H9 (cell line): ENCODE measurements around the gene TTC7B. TPM values are rescaled to one million over a fixed set of nuclear protein-coding genes. Genes with fewer than 3 reads are reported as not detected.

Source experiments
- DNase-seq: peaks from one replicate; pipeline ENCODE4 v3.0.0-alpha.2; 2017
- H2AFZ ChIP-seq: one replicate; pipeline ENCODE4 v1.6.1; 2013; ENCODE audit warnings: mild to moderate bottlenecking, low read length, control low read depth, moderate library complexity
- H2AK5ac ChIP-seq: 2 replicates; pipeline ENCODE4 v1.6.1; 2013; ENCODE audit warnings: low read length, control low read depth, mixed read lengths; ENCODE audit not compliant: insufficient read length
- H2BK120ac ChIP-seq: one replicate; pipeline ENCODE4 v1.6.1; 2013; ENCODE audit warnings: low read depth, mild to moderate bottlenecking, low read length, control low read depth, inconsistent platforms; ENCODE audit not compliant: poor library complexity, severe bottlenecking
- H2BK12ac ChIP-seq: 2 replicates; pipeline ENCODE4 v1.6.1; 2013; ENCODE audit warnings: low read length, control low read depth, mixed read lengths, low read depth; ENCODE audit not compliant: insufficient read length
- H2BK15ac ChIP-seq: 2 replicates; pipeline ENCODE4 v1.6.1; 2013; ENCODE audit warnings: low read depth, low read length, control low read depth
- H2BK20ac ChIP-seq: one replicate; pipeline ENCODE4 v1.6.1; 2013; ENCODE audit warnings: low read depth, mild to moderate bottlenecking, low read length, control low read depth, inconsistent platforms; ENCODE audit not compliant: poor library complexity, severe bottlenecking
- H2BK5ac ChIP-seq: 2 replicates; pipeline ENCODE4 v1.6.1; 2013; ENCODE audit warnings: low read length, control low read depth, mixed read lengths; ENCODE audit not compliant: insufficient read length
- H3K14ac ChIP-seq: 2 replicates; pipeline ENCODE4 v1.6.1; 2013; ENCODE audit warnings: low read length, control low read depth; ENCODE audit not compliant: insufficient read depth
- H3K18ac ChIP-seq: 2 replicates; pipeline ENCODE4 v1.6.1; 2013; ENCODE audit warnings: low read depth, mild to moderate bottlenecking, mixed read lengths, low read length, control low read depth; ENCODE audit not compliant: insufficient read length
- H3K23ac ChIP-seq: 2 replicates; pipeline ENCODE4 v1.6.1; 2013; ENCODE audit warnings: low read length, control low read depth, mixed read lengths, low read depth; ENCODE audit not compliant: insufficient read length
- H3K23me2 ChIP-seq: 2 replicates; pipeline ENCODE4 v1.6.1; 2013; ENCODE audit warnings: low read depth, mild to moderate bottlenecking, mixed read lengths, low read length, control low read depth; ENCODE audit not compliant: insufficient read length, poor library complexity, severe bottlenecking
- H3K27ac ChIP-seq: 2 replicates; pipeline ENCODE4 v1.5.1; 2013; ENCODE audit warnings: low read length, control low read depth, mixed read lengths, low read depth; ENCODE audit not compliant: insufficient read length
- H3K27me3 ChIP-seq: 2 replicates; pipeline ENCODE4 v1.6.1; 2013; ENCODE audit warnings: low read length, control low read depth, inconsistent platforms; ENCODE audit not compliant: insufficient read depth
- H3K4ac ChIP-seq: 2 replicates; pipeline ENCODE4 v1.6.1; 2013; ENCODE audit warnings: low read depth, mild to moderate bottlenecking, control low read depth, inconsistent platforms, low read length, moderate library complexity
- H3K4me1 ChIP-seq: 2 replicates; pipeline ENCODE4 v1.6.1; 2013; ENCODE audit warnings: low read length, control low read depth, inconsistent platforms; ENCODE audit not compliant: insufficient read depth
- H3K4me2 ChIP-seq: 2 replicates; pipeline ENCODE4 v1.6.1; 2013; ENCODE audit warnings: low read length, control low read depth, mixed read lengths; ENCODE audit not compliant: insufficient read length, insufficient read depth
- H3K56ac ChIP-seq: 2 replicates; pipeline ENCODE4 v1.6.1; 2013; ENCODE audit warnings: low read depth, mild to moderate bottlenecking, mixed read lengths, low read length, control low read depth; ENCODE audit not compliant: insufficient read length
- H3K79me1 ChIP-seq: 2 replicates; pipeline ENCODE4 v1.6.1; 2013; ENCODE audit warnings: low read depth, mild to moderate bottlenecking, moderate library complexity, low read length, control low read depth, inconsistent platforms; ENCODE audit not compliant: insufficient read depth, poor library complexity, severe bottlenecking
- H3K79me2 ChIP-seq: 2 replicates; pipeline ENCODE4 v1.6.1; 2013; ENCODE audit warnings: low read length, control low read depth, inconsistent platforms; ENCODE audit not compliant: insufficient read depth
- H3K9ac ChIP-seq: 2 replicates; pipeline ENCODE4 v1.6.1; 2013; ENCODE audit warnings: low read length, control low read depth, mixed read lengths; ENCODE audit not compliant: insufficient read length; ENCODE audit errors: extremely low read depth
- H3K9me3 ChIP-seq: one replicate; pipeline ENCODE4 v1.6.1; 2013; ENCODE audit warnings: low read depth, low read length, inconsistent platforms; ENCODE audit not compliant: control insufficient read depth
- H3T11ph ChIP-seq: one replicate; pipeline ENCODE4 v1.6.1; 2013; ENCODE audit warnings: mild to moderate bottlenecking, low read length, control low read depth, inconsistent platforms
- H4K20me1 ChIP-seq: one replicate; pipeline ENCODE4 v1.6.1; 2013; ENCODE audit not compliant: control insufficient read depth, insufficient read length, insufficient read depth
- H4K5ac ChIP-seq: 2 replicates; pipeline ENCODE4 v1.6.1; 2013; ENCODE audit warnings: low read depth, mild to moderate bottlenecking, mixed read lengths, low read length, control low read depth; ENCODE audit not compliant: insufficient read length
- H4K8ac ChIP-seq: replicated peaks from 2 replicates; pipeline ENCODE4 v1.6.1; 2013; ENCODE audit warnings: low read length, control low read depth, mixed read lengths, low read depth; ENCODE audit not compliant: insufficient read length
- H4K91ac ChIP-seq: 2 replicates; pipeline ENCODE4 v1.6.1; 2013; ENCODE audit warnings: low read depth, mild to moderate bottlenecking, moderate library complexity, mixed read lengths, low read length, control low read depth; ENCODE audit not compliant: insufficient read length
- H3K27ac Mint-ChIP-seq, 3 experiments: 2 replicates in 2 of 3; 3 replicates in 1 of 3; pipeline ENCODE4 v1.8.0; 2020 to 2021; ENCODE audit warnings: mixed read lengths in 3 of 3, mild to moderate bottlenecking in 1 of 3, moderate library complexity in 1 of 3
- H3K27me3 Mint-ChIP-seq: 2 replicates; pipeline ENCODE4 v1.8.0; 2021; ENCODE audit warnings: low read depth, mild to moderate bottlenecking, moderate library complexity, mixed read lengths
- H3K36me3 Mint-ChIP-seq, 3 experiments: 2 replicates in 2 of 3; 3 replicates in 1 of 3; pipeline ENCODE4 v1.8.0; 2020 to 2021; ENCODE audit warnings: low read depth in 3 of 3, mixed read lengths in 3 of 3; ENCODE audit not compliant: insufficient read depth in 1 of 3
- H3K4me1 Mint-ChIP-seq, 2 experiments: 2 replicates each; pipeline ENCODE4 v1.8.0; 2020; ENCODE audit warnings: mixed read lengths in 2 of 2
- H3K4me3 Mint-ChIP-seq, 2 experiments: 2 replicates in 1 of 2; 3 replicates in 1 of 2; pipeline ENCODE4 v1.8.0; 2020 to 2021; ENCODE audit warnings: mild to moderate bottlenecking in 2 of 2, mixed read lengths in 2 of 2, moderate library complexity in 1 of 2
- H3K9me3 Mint-ChIP-seq, 2 experiments: 2 replicates in 1 of 2; 3 replicates in 1 of 2; pipeline ENCODE4 v1.8.0; 2020; ENCODE audit warnings: mild to moderate bottlenecking in 2 of 2, mixed read lengths in 2 of 2, moderate library complexity in 1 of 2
- CTCF ChIP-seq: fragments of 200-600 bp; sonication (generic); conservative IDR thresholded peaks from 3 replicates; pipeline ENCODE4 v1.8.0; 2021; ENCODE audit warnings: antibody characterized with exemption, mild to moderate bottlenecking
- WGBS: extraction: QIAGEN DNeasy Blood & Tissue Kit; methylation state at CpG from one replicate; pipeline ENCODE4 v1.1.7; 2013; ENCODE audit warnings: missing lambda C conversion rate, low lambda C conversion rate, mixed read lengths; ENCODE audit not compliant: insufficient read length; ENCODE audit errors: extremely low coverage; 5-methylcytosine and 5-hydroxymethylcytosine counted together
- total RNA-seq: library from RNA; stranded (reverse); gene quantifications from 2 replicates; pipeline ENCODE4 v1.2.1, GENCODE V29; 2021

The TTC7B gene
- total RNA-seq, 1 experiment from 2014 or later: 33.7 TPM

GRCh38 chr14:90512329-90512991 lies 303.8 kb downstream of the TTC7B start:
- H4K8ac ChIP-seq: no peak overlapping the region
- no peak overlapping the region for H3K23ac ChIP-seq
- no peaks in the 10 kb centered on the region for H3K9me3 ChIP-seq
- H2BK12ac ChIP-seq: peak overlapping the region; percentile 82
- Mint-ChIP-seq H3K9me3 (no peaks in the 10 kb centered on the region; a peak in 1 of 5 replicates), H3K27me3 (peaks cover 2% of the 10 kb centered on the region; the same call in 1 of the 2 replicates), H3K4me3 (no peak overlapping the region), H3K4me1 (peaks cover 43 to 57% of the 10 kb centered on the region in 2 experiments), H3K36me3 (no peaks in the 10 kb centered on the region), H3K27ac (peak overlapping the region in 2 of 3 experiments; percentile 46 to 97; a peak in 3 of 7 replicates)
- H2AK5ac ChIP-seq: peak overlapping the region; percentile 36
- no peaks in the 10 kb centered on the region for H3K79me2 ChIP-seq
- H3K56ac ChIP-seq: no peak overlapping the region
- no peak overlapping the region for H2BK5ac ChIP-seq
- H3K4me1 ChIP-seq: peaks cover 3% of the 10 kb centered on the region; the same call in 1 of the 2 replicates
- H3K18ac ChIP-seq: peak overlapping the region; percentile 64
- H3K4ac ChIP-seq: peak overlapping the region; percentile 41; the same call in 1 of the 2 replicates
- peak overlapping the region; percentile 4 for H4K91ac ChIP-seq
- no peak for TF ChIP-seq CTCF
- peak overlapping the region; percentile 1 for H3T11ph ChIP-seq
- H3K9ac ChIP-seq: no peak overlapping the region
- H2BK20ac ChIP-seq: no peak overlapping the region
- no peak overlapping the region for H4K5ac ChIP-seq
- no peaks in the 10 kb centered on the region for H3K27me3 ChIP-seq
- H3K79me1 ChIP-seq: no peaks in the 10 kb centered on the region
- no peak for DNase-seq
- H3K4me2 ChIP-seq: no peak overlapping the region
- no peaks in the 10 kb centered on the region for H4K20me1 ChIP-seq
- no peak overlapping the region for H2AFZ ChIP-seq
- no peak overlapping the region for H2BK15ac ChIP-seq
- no CpG with 5 or more reads among the region's 10 CpGs for WGBS
- no peaks in the 10 kb centered on the region for H3K23me2 ChIP-seq
- peak overlapping the region; percentile 84 for H3K14ac ChIP-seq
- no peak overlapping the region for H3K27ac ChIP-seq
- no peak overlapping the region for H2BK120ac ChIP-seq
